Esophagus muscularis mucosa (tissue), 3 donors: ENCODE results near the gene MBNL1.

ENCODE experiments used
- POLR2A ChIP-seq: fragments of 450-650 bp; IDR thresholded peaks from one replicate; pipeline ENCODE4 v1.6.1; 2017; ENCODE audit warnings: antibody characterized with exemption, moderate library complexity, mild to moderate bottlenecking, low read depth
- TF ChIP-seq, protein P1 (sequence below), 3 experiments: fragments of 200-600 bp in 2 of 3; fragments of 450-650 bp in 1 of 3; sonication (generic) in 2 of 3; IDR thresholded peaks; one replicate each; pipeline ENCODE4 v1.5.1; 2017 to 2019; ENCODE audit warnings: antibody characterized with exemption in 3 of 3, mild to moderate bottlenecking in 2 of 3, moderate library complexity in 1 of 3

DNA sequence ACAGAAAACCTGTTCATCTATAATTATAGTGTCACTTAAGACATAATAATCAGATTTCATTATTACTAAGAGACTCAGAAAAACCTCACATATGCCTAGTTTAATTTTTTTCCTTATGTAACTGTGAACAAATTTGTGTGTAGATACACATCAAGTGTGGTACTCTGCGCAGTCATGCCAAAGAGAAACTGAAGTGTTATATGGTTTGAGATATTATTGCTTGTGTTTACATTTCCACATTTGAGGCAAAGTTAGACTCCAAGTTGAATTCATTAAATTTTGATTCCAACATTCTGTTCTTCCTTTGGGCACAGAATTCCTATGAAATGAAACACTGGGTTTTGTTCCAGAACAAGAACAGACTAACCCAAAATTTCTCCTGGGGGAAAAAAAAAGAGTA, 2.2 kb downstream of the MBNL1 start:
- no peak for TF ChIP-seq POLR2A
- TF ChIP-seq, protein P1, sequence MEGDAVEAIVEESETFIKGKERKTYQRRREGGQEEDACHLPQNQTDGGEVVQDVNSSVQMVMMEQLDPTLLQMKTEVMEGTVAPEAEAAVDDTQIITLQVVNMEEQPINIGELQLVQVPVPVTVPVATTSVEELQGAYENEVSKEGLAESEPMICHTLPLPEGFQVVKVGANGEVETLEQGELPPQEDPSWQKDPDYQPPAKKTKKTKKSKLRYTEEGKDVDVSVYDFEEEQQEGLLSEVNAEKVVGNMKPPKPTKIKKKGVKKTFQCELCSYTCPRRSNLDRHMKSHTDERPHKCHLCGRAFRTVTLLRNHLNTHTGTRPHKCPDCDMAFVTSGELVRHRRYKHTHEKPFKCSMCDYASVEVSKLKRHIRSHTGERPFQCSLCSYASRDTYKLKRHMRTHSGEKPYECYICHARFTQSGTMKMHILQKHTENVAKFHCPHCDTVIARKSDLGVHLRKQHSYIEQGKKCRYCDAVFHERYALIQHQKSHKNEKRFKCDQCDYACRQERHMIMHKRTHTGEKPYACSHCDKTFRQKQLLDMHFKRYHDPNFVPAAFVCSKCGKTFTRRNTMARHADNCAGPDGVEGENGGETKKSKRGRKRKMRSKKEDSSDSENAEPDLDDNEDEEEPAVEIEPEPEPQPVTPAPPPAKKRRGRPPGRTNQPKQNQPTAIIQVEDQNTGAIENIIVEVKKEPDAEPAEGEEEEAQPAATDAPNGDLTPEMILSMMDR (IDR thresholded peaks at IDR 0.05): no peak
